NCI-H2196 treated with DMSO at 0.1 percent for 48 hours (cell line): ENCODE data around the gene HOGA1.

Source experiments
- DNase-seq: peaks from one replicate; lab custom pipeline; 2025; ENCODE audit not compliant: unreplicated experiment; lab: John Stamatoyannopoulos, UW

Gene HOGA1

GRCh38 chr10:97578171-97578844, 5.9 kb upstream of the HOGA1 start:
- no peak for DNase-seq

GRCh38 chr10:97580421-97581367, 3.5 kb upstream of the HOGA1 start:
- DNase-seq: no peak

GRCh38 chr10:97582169-97582568, 2.0 kb upstream of the HOGA1 start:
- DNase-seq: no peak

GRCh38 chr10:97583476-97583875, 713 bp upstream of the HOGA1 start:
- DNase-seq: no peak

GRCh38 chr10:97584798-97585438, 729 bp downstream of the HOGA1 start:
- no peak for DNase-seq

- DNase-seq: no peak
Measured at GRCh38 chr10:97585439-97585811, 1.2 kb downstream of the HOGA1 start.

GRCh38 chr10:97587183-97587582, 3.0 kb downstream of the HOGA1 start:
- DNase-seq: no peak

GRCh38 chr10:97589479-97589878, 5.3 kb downstream of the HOGA1 start, which contains the start of gene C10orf62:
TSS of gene C10orf62 (plus strand) at chr10:97589721. CDS start at chr10:97589898, 177 bp downstream.
- DNase-seq: no peak

- DNase-seq: no peak
Measured at GRCh38 chr10:97590082-97590747, 6.0 kb downstream of the HOGA1 start.

GRCh38 chr10:97590748-97591495, 6.7 kb downstream of the HOGA1 start:
- DNase-seq: no peak

GRCh38 chr10:97593421-97593820, 9.2 kb downstream of the HOGA1 start:
- no peak for DNase-seq

GRCh38 chr10:97596101-97597082, 12.2 kb downstream of the HOGA1 start:
- no peak for DNase-seq

GRCh38 chr10:97597778-97598177, 13.6 kb downstream of the HOGA1 start:
- no peak for DNase-seq

GRCh38 chr10:97598407-97599271, 14.4 kb downstream of the HOGA1 start:
- DNase-seq: no peak

- DNase-seq: no peak
Measured at GRCh38 chr10:97599272-97599619, 15.1 kb downstream of the HOGA1 start.

- no peak for DNase-seq
Measured at GRCh38 chr10:97600616-97601015, 16.4 kb downstream of the HOGA1 start.

- DNase-seq: no peak
Measured at GRCh38 chr10:97601268-97602215, 17.4 kb downstream of the HOGA1 start.
